GM18951 (cell line): ENCODE results near the gene RPTOR.
"Not testable (repeated sequence)": the region's sequence is repeated elsewhere in the genome, so short reads cannot be mapped to it uniquely, and the experiment has no call there.

Experiments used
- POLR2A ChIP-seq: IDR thresholded peaks from 4 replicates; pipeline ENCODE4 v1.6.1; 2011; ENCODE audit warnings: mild to moderate bottlenecking; ENCODE audit not compliant: insufficient read length, insufficient read depth; ENCODE audit errors: extremely low read depth
- in situ Hi-C: fragments of 300-500 bp; cut with MboI; formaldehyde crosslinking; loops from one replicate; pipeline ENCODE4 v1.12.0; 2022; ENCODE audit warnings: low sequenced_read_pairs, mixed read lengths, inconsistent platforms; ENCODE audit not compliant: unreplicated experiment

The RPTOR gene

GRCh38 chr17:80790981-80791742 is 246.5 kb downstream of the RPTOR start:
- no peak for TF ChIP-seq POLR2A
- in situ Hi-C loops, result no loop called here

- in situ Hi-C loops, result no loop called here
- no peak for TF ChIP-seq POLR2A
These were observed 247.2 kb downstream of the RPTOR start for GRCh38 chr17:80791758-80792284.

- in situ Hi-C loops, result no loop called here
- no peak for TF ChIP-seq POLR2A
These were observed 247.7 kb downstream of the RPTOR start for GRCh38 chr17:80792373-80792781.

- in situ Hi-C loops, result no loop called here
- no peak for TF ChIP-seq POLR2A
These were observed 248.8 kb downstream of the RPTOR start for GRCh38 chr17:80793421-80793820.

- in situ Hi-C loops, result no loop called here
These were observed 249.2 kb downstream of the RPTOR start for GRCh38 chr17:80793851-80794267.

GRCh38 chr17:80794281-80795089 is 249.8 kb downstream of the RPTOR start:
- no peak for TF ChIP-seq POLR2A
- in situ Hi-C loops, result no loop called here

More at GRCh38 chr17:80793851-80794267, 249.2 kb downstream of the RPTOR start:
- TF ChIP-seq POLR2A, result no peak

GRCh38 chr17:80795090-80795580 is 250.5 kb downstream of the RPTOR start:
- in situ Hi-C loops, result no loop called here
- no peak for TF ChIP-seq POLR2A

- no peak for TF ChIP-seq POLR2A
- in situ Hi-C loops, result no loop called here
These were observed 251.1 kb downstream of the RPTOR start for GRCh38 chr17:80795754-80796153.

GRCh38 chr17:80796430-80796861 is 251.8 kb downstream of the RPTOR start:
- in situ Hi-C loops, result no loop called here

GRCh38 chr17:80797222-80797621 is 252.6 kb downstream of the RPTOR start:
- in situ Hi-C loops, result not testable (repeated sequence)

More at GRCh38 chr17:80796430-80796861, 251.8 kb downstream of the RPTOR start:
- no peak for TF ChIP-seq POLR2A

GRCh38 chr17:80797741-80798594 is 253.3 kb downstream of the RPTOR start:
- no peak for TF ChIP-seq POLR2A
- in situ Hi-C loops, result no loop called here

- in situ Hi-C loops, result no loop called here
- no peak for TF ChIP-seq POLR2A
These were observed 254.2 kb downstream of the RPTOR start for GRCh38 chr17:80798595-80799537.
